KMS-11 (cell line): ENCODE results near the gene MT1M.

Experiments
- H2AFZ ChIP-seq: fragments of 200-600 bp; sonication (generic); 2 replicates; pipeline ENCODE4 v1.6.1; 2016; ENCODE audit warnings: antibody characterized with exemption, mixed run types, low read depth
- H3K27ac ChIP-seq: fragments of 200-600 bp; sonication (generic); 2 replicates; pipeline ENCODE4 v1.6.1; 2016; ENCODE audit warnings: mild to moderate bottlenecking, mixed run types
- H3K27me3 ChIP-seq: fragments of 200-600 bp; sonication (generic); 2 replicates; pipeline ENCODE4 v1.6.1; 2017; ENCODE audit warnings: mild to moderate bottlenecking, low read depth, mixed run types, moderate library complexity; ENCODE audit not compliant: insufficient read depth
- H3K36me3 ChIP-seq: fragments of 200-600 bp; sonication (generic); 2 replicates; pipeline ENCODE4 v1.6.1; 2017; ENCODE audit warnings: mild to moderate bottlenecking, mixed run types; ENCODE audit not compliant: insufficient read depth
- H3K4me1 ChIP-seq: fragments of 200-600 bp; sonication (generic); 2 replicates; pipeline ENCODE4 v1.6.1; 2016; ENCODE audit warnings: mild to moderate bottlenecking, low read depth, mixed run types; ENCODE audit not compliant: poor library complexity, severe bottlenecking
- H3K4me2 ChIP-seq: fragments of 200-600 bp; sonication (generic); 2 replicates; pipeline ENCODE4 v1.7.0; 2016; ENCODE audit warnings: mild to moderate bottlenecking, mixed run types
- H3K4me3 ChIP-seq: fragments of 200-600 bp; sonication (generic); IDR thresholded peaks from 2 replicates; pipeline ENCODE4 v1.6.1; 2017; ENCODE audit warnings: low read depth, low read length, mixed read lengths; ENCODE audit not compliant: insufficient read depth
- H3K79me2 ChIP-seq: fragments of 200-600 bp; sonication (generic); 2 replicates; pipeline ENCODE4 v1.6.1; 2016; ENCODE audit warnings: low read depth, mixed run types; ENCODE audit not compliant: insufficient read depth
- H3K9ac ChIP-seq: fragments of 200-600 bp; sonication (generic); 2 replicates; pipeline ENCODE4 v1.6.1; 2016; ENCODE audit warnings: mild to moderate bottlenecking, mixed run types
- H4K20me1 ChIP-seq: fragments of 200-600 bp; sonication (generic); 2 replicates; pipeline ENCODE4 v1.6.1; 2016; ENCODE audit warnings: mild to moderate bottlenecking, mixed run types; ENCODE audit not compliant: insufficient read depth
- CTCF ChIP-seq: fragments of 200-600 bp; sonication (generic); conservative IDR thresholded peaks from 2 replicates; pipeline ENCODE4 v1.6.1; 2017; ENCODE audit warnings: low read depth, mild to moderate bottlenecking, antibody characterized with exemption, low read length, moderate library complexity, mixed read lengths

Gene MT1M

GRCh38 chr16:56607675-56608042, 24.8 kb upstream of the MT1M start:
- Histone ChIP-seq H3K4me1 (peaks cover 16% of the 10 kb centered on the region), H3K27ac (no peak overlapping the region), H3K4me2 (no peak overlapping the region)

GRCh38 chr16:56608043-56608875, 24.2 kb upstream of the MT1M start, which contains the start of gene MT2A:
Gene MT2A, plus strand, starts transcription at chr16:56608584. Its CDS starts 72 bp downstream, at chr16:56608656.
- peak within 1 kb of the TSS; percentile 79 for H2AFZ ChIP-seq
- H3K36me3 ChIP-seq = no peaks in the 10 kb centered on the region
- H3K4me3 ChIP-seq = no peak within 1 kb of the TSS
- TF ChIP-seq CTCF = no peak
- no peaks in the 10 kb centered on the region for H3K79me2 ChIP-seq
- H4K20me1 ChIP-seq = no peaks in the 10 kb centered on the region
- H3K4me2 ChIP-seq = peak within 1 kb of the TSS; percentile 93
- peaks cover 16% of the 10 kb centered on the region for H3K4me1 ChIP-seq
- peak within 1 kb of the TSS; percentile 6; the same call in 1 of the 2 replicates for H3K9ac ChIP-seq
- H3K27ac ChIP-seq = no peak within 1 kb of the TSS
- peaks cover 10% of the 10 kb centered on the region; the same call in 1 of the 2 replicates for H3K27me3 ChIP-seq

More at GRCh38 chr16:56607675-56608042, 24.8 kb upstream of the MT1M start:
- no peaks in the 10 kb centered on the region for H4K20me1 ChIP-seq
- H3K79me2 ChIP-seq = no peaks in the 10 kb centered on the region
- H3K9ac ChIP-seq = no peak overlapping the region
- no peaks in the 10 kb centered on the region for H3K36me3 ChIP-seq
- no peak overlapping the region for H3K4me3 ChIP-seq
- no peak for TF ChIP-seq CTCF
- H2AFZ ChIP-seq = peak overlapping the region; percentile 79; the same call in 1 of the 2 replicates
- H3K27me3 ChIP-seq = peaks cover 10% of the 10 kb centered on the region; the same call in 1 of the 2 replicates

- no peaks in the 10 kb centered on the region for H3K79me2 ChIP-seq
- H3K36me3 ChIP-seq = no peaks in the 10 kb centered on the region
- H3K4me3 ChIP-seq = no peak overlapping the region
- peak overlapping the region; percentile 79 for H2AFZ ChIP-seq
- peaks cover 10% of the 10 kb centered on the region; the same call in 1 of the 2 replicates for H3K27me3 ChIP-seq
- no peak for TF ChIP-seq CTCF
- peaks cover 16% of the 10 kb centered on the region for H3K4me1 ChIP-seq
- no peak overlapping the region for H3K9ac ChIP-seq
- no peak overlapping the region for H3K27ac ChIP-seq
- peak overlapping the region; percentile 93 for H3K4me2 ChIP-seq
- H4K20me1 ChIP-seq = no peaks in the 10 kb centered on the region
These were observed 23.5 kb upstream of the MT1M start for GRCh38 chr16:56608876-56609462.

- Histone ChIP-seq H2AFZ (peak overlapping the region; percentile 79; the same call in 1 of the 2 replicates), H3K4me2 (peak overlapping the region; percentile 93), H3K36me3 (no peaks in the 10 kb centered on the region), H4K20me1 (no peaks in the 10 kb centered on the region), H3K79me2 (no peaks in the 10 kb centered on the region), H3K4me1 (peaks cover 16% of the 10 kb centered on the region), H3K27me3 (peaks cover 10% of the 10 kb centered on the region; the same call in 1 of the 2 replicates), H3K27ac (no peak overlapping the region), H3K4me3 (no peak overlapping the region), H3K9ac (no peak overlapping the region)
- TF ChIP-seq CTCF = no peak
These were observed 23.0 kb upstream of the MT1M start for GRCh38 chr16:56609463-56609921.
